HepG2 (cell line): ENCODE results near the gene TREM1. TPM values are rescaled to one million over a fixed set of nuclear protein-coding genes. Genes with fewer than 3 reads are reported as not detected.
A peak's percentile ranks its signal among the peaks of the same experiment; 100 is the strongest.

Source experiments
- ATAC-seq: fragments of 200-7000 bp; cut with Tn5 transposase; 3 replicates; pipeline ENCODE4 v1.9.1; 2020; ENCODE audit warnings: mild to moderate bottlenecking, moderate library complexity
- BruUV-seq: library from RNA; stranded (reverse); fragments of 400-500 nt; replicated peaks from 2 replicates; lab custom pipeline; 2021; lab: Mats Ljungman, UMichigan
- CTCF ChIA-PET: fragments of 300-600 bp; formaldehyde crosslinking; extraction: SDS; loops from one replicate; lab custom pipeline; 2021; ENCODE audit warnings: low total read pairs, inconsistent platforms, low intra/inter-chr PET ratio; lab: Yijun Ruan, JAX
- POLR2A ChIA-PET: fragments of 350-600 bp; sonication (Branson Sonifier 250); formaldehyde crosslinking; loops from one replicate; lab custom pipeline; 2020; ENCODE audit warnings: antibody characterized with exemption, inconsistent platforms; lab: Yijun Ruan, JAX
- DNase-seq: peaks from one replicate; pipeline ENCODE4 v3.0.0-alpha.2; 2015; ENCODE audit warnings: low spot score
- FAIRE-seq: peaks from 3 replicates; lab custom pipeline; 2011; peaks lifted over from hg19 to GRCh38; lab: Jason Lieb, UNC
- H2AFZ ChIP-seq: one replicate; pipeline ENCODE4 v1.6.1; 2011; ENCODE audit warnings: low read length, inconsistent platforms
- H3K27ac ChIP-seq: fragments of 300-600 bp; 3 replicates; pipeline ENCODE4 v1.8.0; 2011; ENCODE audit warnings: mixed run types, mild to moderate bottlenecking, mixed read lengths, low read length, inconsistent platforms; ENCODE audit not compliant: insufficient read depth; ENCODE audit errors: extremely low read length
- H3K27me3 ChIP-seq, 2 experiments: fragments of 200-600 bp in 1 of 2; 2 replicates in 1 of 2; 3 replicates in 1 of 2; pipeline versions ENCODE4 v1.6.0 to v1.8.0; 2011; ENCODE audit warnings: low read length in 2 of 2, mild to moderate bottlenecking in 2 of 2, moderate library complexity in 2 of 2, inconsistent platforms in 1 of 2; ENCODE audit not compliant: insufficient read depth in 2 of 2, control insufficient read depth in 1 of 2
- H3K36me3 ChIP-seq, 2 experiments: fragments of 200-600 bp in 1 of 2; replicated peaks in 1 of 2; 2 replicates in 1 of 2; 3 replicates in 1 of 2; pipeline versions ENCODE4 v1.5.1 to v1.8.0; 2011; ENCODE audit warnings: low read length in 2 of 2, inconsistent platforms in 1 of 2; ENCODE audit not compliant: insufficient read depth in 2 of 2, control insufficient read depth in 1 of 2
- H3K4me1 ChIP-seq: 2 replicates; pipeline ENCODE4 v1.5.1; 2012; ENCODE audit warnings: low read length, inconsistent platforms; ENCODE audit not compliant: insufficient read depth
- H3K4me2 ChIP-seq: 2 replicates; pipeline ENCODE4 v1.6.0; 2011; ENCODE audit warnings: low read depth, low read length, inconsistent platforms
- H3K4me3 ChIP-seq, 3 experiments: fragments of 200-600 bp in 1 of 3; sonication (generic), shearing (Covaris generic) in 1 of 3; replicated peaks in 1 of 3; 2 replicates each; pipeline ENCODE4 v1.5.1; 2011 to 2016; ENCODE audit warnings: low read length in 3 of 3, inconsistent platforms in 2 of 3, low read depth in 2 of 3, mild to moderate bottlenecking in 2 of 3, control low read depth in 1 of 3, mixed read lengths in 1 of 3; ENCODE audit not compliant: insufficient read depth in 1 of 3
- H3K79me2 ChIP-seq: one replicate; pipeline ENCODE4 v1.6.1; 2011; ENCODE audit warnings: low read length, inconsistent platforms; ENCODE audit not compliant: insufficient read depth
- H3K9ac ChIP-seq: 2 replicates; pipeline ENCODE4 v1.6.0; 2011; ENCODE audit warnings: mild to moderate bottlenecking, low read depth, low read length, inconsistent platforms; ENCODE audit not compliant: insufficient read depth
- H3K9me3 ChIP-seq: 2 replicates; pipeline ENCODE4 v1.5.1; 2012; ENCODE audit warnings: mild to moderate bottlenecking, low read length
- H4K20me1 ChIP-seq: 2 replicates; pipeline ENCODE4 v1.6.0; 2011; ENCODE audit warnings: inconsistent platforms, mild to moderate bottlenecking, low read length, moderate library complexity; ENCODE audit not compliant: insufficient read depth
- AFF4 ChIP-seq: sonication (generic); formaldehyde crosslinking; IDR thresholded peaks from 2 replicates; pipeline ENCODE4 v1.4.0; 2020; ENCODE audit warnings: missing genetic modification reagents
- CBX2 ChIP-seq, 2 experiments: fragments of 200-600 bp in 1 of 2; sonication (generic); formaldehyde crosslinking in 1 of 2; IDR thresholded peaks; 2 replicates each; pipeline versions ENCODE4 v1.7.0 to v1.8.1; 2018 to 2022; ENCODE audit warnings: low read depth in 2 of 2, low read length in 1 of 2, mild to moderate bottlenecking in 1 of 2, missing genetic modification reagents in 1 of 2
- IRF2 ChIP-seq: IDR thresholded peaks from 2 replicates; pipeline ENCODE4 v1.6.1; 2018; ENCODE audit warnings: missing genetic modification reagents, missing compliant biosample characterization
- NFKB2 ChIP-seq: sonication (generic); formaldehyde crosslinking; IDR thresholded peaks from 2 replicates; pipeline ENCODE4 v1.4.0; 2020; ENCODE audit warnings: missing genetic modification reagents, borderline replicate concordance
- ZNF264 ChIP-seq: sonication (generic); formaldehyde crosslinking; IDR thresholded peaks from 2 replicates; pipeline ENCODE4 v1.4.0; 2020; ENCODE audit warnings: missing genetic modification reagents
- WGBS: methylation state at CpG from one replicate; pipeline ENCODE4 v1.1.6; 2017; ENCODE audit warnings: low lambda C conversion rate; 5-methylcytosine and 5-hydroxymethylcytosine counted together
- in situ Hi-C: cut with HindIII; loops from 2 replicates; pipeline ENCODE4 v1.10.0; 2017; ENCODE audit warnings: low pct_unique_long_range_greater_than_20kb; ENCODE audit not compliant: extremely low pct_ligation_motif_present
- intact Hi-C: fragments of 100-400 bp; cut with micrococcal nuclease; formaldehyde crosslinking; loops from one replicate; pipeline ENCODE4 v1.10.0; 2022; ENCODE audit not compliant: unreplicated experiment
- polyA plus RNA-seq, 8 experiments: library from polyadenylated mRNA; depleted of rRNA in 3 of 8; stranded (reverse) in 7 of 8; unstranded in 1 of 8; fragments of >200 nt; fragmentation: Illumina TruSeq in 4 of 8; extraction: Trizol in 4 of 8; gene quantifications; 2 replicates each; pipeline versions ENCODE4 v1.2.1 to v1.2.3, GENCODE V29; 2011 to 2016; ENCODE audit warnings: low read depth in 4 of 8, missing spikeins in 1 of 8, mixed read lengths in 1 of 8; ENCODE audit not compliant: insufficient read depth in 1 of 8
- total RNA-seq, 5 experiments: library from RNA; depleted of rRNA; stranded (reverse); fragments of >200 nt; fragmentation: Illumina TruSeq; extraction: Trizol; gene quantifications; 2 replicates each; pipeline ENCODE4 v1.2.3, GENCODE V29; 2016; ENCODE audit warnings: low read depth in 1 of 5
- TF ChIP-seq, protein P1 (sequence below): sonication (generic); formaldehyde crosslinking; IDR thresholded peaks from 2 replicates; pipeline ENCODE4 v1.4.0; 2020; ENCODE audit warnings: low read depth, mild to moderate bottlenecking, missing genetic modification reagents

The TREM1 gene
- total and polyA plus RNA-seq, 2 of the 13 experiments (the other 11 are each of a cell fraction or from before 2014, with no cell fraction given), result 0.49 TPM; not detected in 1

GRCh38 chr6:41318654-41319565, 32.4 kb upstream of the TREM1 start (continued):
- TF ChIP-seq, protein P1, sequence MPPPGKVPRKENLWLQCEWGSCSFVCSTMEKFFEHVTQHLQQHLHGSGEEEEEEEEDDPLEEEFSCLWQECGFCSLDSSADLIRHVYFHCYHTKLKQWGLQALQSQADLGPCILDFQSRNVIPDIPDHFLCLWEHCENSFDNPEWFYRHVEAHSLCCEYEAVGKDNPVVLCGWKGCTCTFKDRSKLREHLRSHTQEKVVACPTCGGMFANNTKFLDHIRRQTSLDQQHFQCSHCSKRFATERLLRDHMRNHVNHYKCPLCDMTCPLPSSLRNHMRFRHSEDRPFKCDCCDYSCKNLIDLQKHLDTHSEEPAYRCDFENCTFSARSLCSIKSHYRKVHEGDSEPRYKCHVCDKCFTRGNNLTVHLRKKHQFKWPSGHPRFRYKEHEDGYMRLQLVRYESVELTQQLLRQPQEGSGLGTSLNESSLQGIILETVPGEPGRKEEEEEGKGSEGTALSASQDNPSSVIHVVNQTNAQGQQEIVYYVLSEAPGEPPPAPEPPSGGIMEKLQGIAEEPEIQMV (CRISPR knock-in tag), result no peak
- peak; percentile 87; the same call in 1 of the 2 replicates for TF ChIP-seq NFKB2 (CRISPR knock-in tag)

DNA sequence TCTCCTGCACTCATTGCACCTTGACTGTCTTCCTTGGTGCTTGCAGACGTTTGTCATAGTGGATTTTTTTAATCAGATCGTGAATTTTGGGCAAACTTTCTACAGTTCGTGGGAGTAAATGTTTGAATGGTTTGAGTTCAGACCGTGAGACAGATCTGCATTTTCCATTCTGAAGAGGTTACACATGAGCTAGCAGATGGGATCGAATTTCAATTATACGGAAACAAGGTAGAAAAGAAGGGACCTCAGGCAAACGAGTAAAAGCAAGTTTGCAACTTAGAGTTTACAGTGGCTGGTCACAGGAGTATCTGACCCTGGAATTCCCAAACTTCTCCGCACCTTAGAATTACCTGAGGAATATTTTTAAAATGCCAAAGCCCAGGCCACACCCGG, 31.8 kb upstream of the TREM1 start:
- H3K4me2 ChIP-seq, result peak overlapping the region; percentile 70
- H3K4me1 ChIP-seq, result peaks cover 35% of the 10 kb centered on the region
- intact Hi-C loops (loop anchor here (1.0 to 5.0 kb wide), 3 partner anchors 12 to 226 kb away; no protein-coding TSS in a partner anchor), in situ Hi-C loops (no loop called here)
- CTCF ChIA-PET, result interaction anchor here (0.7 to 4.7 kb wide), 4 partner anchors 12 to 226 kb away, joined by 3 to 37 read pairs (median 4); no protein-coding TSS in a partner anchor
- no peaks in the 10 kb centered on the region for H3K36me3 ChIP-seq
- FAIRE-seq (no peak), DNase-seq (no peak), ATAC-seq (no peak)
- no peak overlapping the region for H3K27ac ChIP-seq
- WGBS, result 7% methylated on average over 8 of the region's 9 CpGs
- POLR2A ChIA-PET, result no interaction called here
- peak overlapping the region in 2 of 3 experiments; percentile 1 to 42; a peak in 3 of 6 replicates for H3K4me3 ChIP-seq
- no peaks in the 10 kb centered on the region for H4K20me1 ChIP-seq
- no peaks in the 10 kb centered on the region for H3K79me2 ChIP-seq
- no peaks in the 10 kb centered on the region for H3K9me3 ChIP-seq
- peaks cover 0 to 30% of the 10 kb centered on the region in 2 experiments; a peak in 3 of 5 replicates for H3K27me3 ChIP-seq
- BruUV-seq, result no TSS peak
- H3K9ac ChIP-seq, result 0 out of 2 replicates have a peak overlapping the region, but pooled peaks have one; percentile 12
- H2AFZ ChIP-seq, result peak overlapping the region; percentile 15
- TF ChIP-seq CBX2 (IDR thresholded peaks at IDR 0.05; ENCODE audit: low read depth, low read length), result 0 out of 2 replicates have a peak, but pooled peaks have one; percentile 25
- TF ChIP-seq CBX2 (CRISPR knock-in tag; IDR thresholded peaks at IDR 0.05; ENCODE audit: low read depth), result no peak
- no peak for TF ChIP-seq IRF2 (CRISPR knock-in tag)
- TF ChIP-seq AFF4 (CRISPR knock-in tag), result no peak
- no peak for TF ChIP-seq ZNF264 (CRISPR knock-in tag)
